Measurements from ENCODE around the gene SLC4A8. TPM values are rescaled to one million over a fixed set of nuclear protein-coding genes. Genes with fewer than 3 reads are reported as not detected.

SLC4A8 gene
- total and polyA plus RNA-seq, 8 donors: 0.29 to 9.7 (median 0.97) TPM

- peaks cover 0 to 78% (median 49%) of the 10 kb centered on the region in 4 donors for H3K36me3 ChIP-seq
- H3K9me3 ChIP-seq: no peaks in the 10 kb centered on the region
- TF ChIP-seq POLR2A (IDR thresholded peaks at IDR 0.05) (no peak), EP300 (IDR thresholded peaks at IDR 0.05) (no peak), POLR2AphosphoS5 (IDR thresholded peaks at IDR 0.05) (no peak), CTCF (IDR thresholded peaks at IDR 0.05) (no peak)
- no peak for DNase-seq
- WGBS, 5 donors: 71 to 94% (median 88%) methylated on average over 2 of the region's 2 CpGs
- H3K27ac ChIP-seq: no peak overlapping the region
- no peaks in the 10 kb centered on the region for H3K4me1 ChIP-seq
- no peak overlapping the region for H3K4me3 ChIP-seq
- H3K27me3 ChIP-seq: no peaks in the 10 kb centered on the region
- intact Hi-C loops (cut with DNase I; ENCODE audit: low total_unique reads): no loop called here
Measured at GRCh38 chr12:51378749-51379148, 45.9 kb upstream of the SLC4A8 start.

- H3K27me3 ChIP-seq: no peaks in the 10 kb centered on the region
- intact Hi-C loops (cut with DNase I; ENCODE audit: low total_unique reads): no loop called here
- DNase-seq: no peak
- 84 to 98% (median 94%) methylated on average over 11 of the region's 11 CpGs for WGBS, 5 donors
- no peak overlapping the region for H3K27ac ChIP-seq
- peaks cover 0 to 77% (median 43%) of the 10 kb centered on the region in 4 donors for H3K36me3 ChIP-seq
- H3K4me1 ChIP-seq: no peaks in the 10 kb centered on the region
- TF ChIP-seq EP300 (IDR thresholded peaks at IDR 0.05) (no peak), POLR2AphosphoS5 (IDR thresholded peaks at IDR 0.05) (no peak)
- H3K9me3 ChIP-seq: no peaks in the 10 kb centered on the region
- no peak overlapping the region for H3K4me3 ChIP-seq
Measured at GRCh38 chr12:51379571-51379970, 45.1 kb upstream of the SLC4A8 start.

GRCh38 chr12:51381226-51382079, 43.2 kb upstream of the SLC4A8 start:
- no peaks in the 10 kb centered on the region for H3K9me3 ChIP-seq

GRCh38 chr12:51382173-51382572, 42.5 kb upstream of the SLC4A8 start:
- no peaks in the 10 kb centered on the region for H3K9me3 ChIP-seq
- intact Hi-C loops (cut with DNase I; ENCODE audit: low total_unique reads): no loop called here
- no peak overlapping the region for H3K4me3 ChIP-seq
- H3K27me3 ChIP-seq: no peaks in the 10 kb centered on the region
- TF ChIP-seq POLR2AphosphoS5 (IDR thresholded peaks at IDR 0.05) (no peak), POLR2A (IDR thresholded peaks at IDR 0.05) (no peak), CTCF (IDR thresholded peaks at IDR 0.05) (no peak), EP300 (IDR thresholded peaks at IDR 0.05) (no peak)
- peaks cover 0 to 9% (median 1%) of the 10 kb centered on the region in 4 donors for H3K4me1 ChIP-seq
- H3K36me3 ChIP-seq: peaks cover 0 to 56% (median 28%) of the 10 kb centered on the region in 4 donors
- 86 to 95% (median 93%) methylated on average over 7 of the region's 7 CpGs for WGBS, 5 donors
- DNase-seq: no peak
- H3K27ac ChIP-seq: no peak overlapping the region

More at GRCh38 chr12:51381226-51382079, 43.2 kb upstream of the SLC4A8 start:
- no peak for TF ChIP-seq CTCF (IDR thresholded peaks at IDR 0.05)
- no peak for TF ChIP-seq EP300 (IDR thresholded peaks at IDR 0.05)
- no peak for TF ChIP-seq POLR2AphosphoS5 (IDR thresholded peaks at IDR 0.05)
- no peak for TF ChIP-seq POLR2A (IDR thresholded peaks at IDR 0.05)
- Histone ChIP-seq H3K36me3 (peaks cover 0 to 63% (median 35%) of the 10 kb centered on the region in 4 donors), H3K4me3 (no peak overlapping the region), H3K4me1 (peaks cover 0 to 3% (median 0%) of the 10 kb centered on the region in 4 donors), H3K27ac (no peak overlapping the region), H3K27me3 (no peaks in the 10 kb centered on the region)
- 43 to 56% (median 48%) methylated on average over 5 of the region's 5 CpGs for WGBS, 5 donors
- intact Hi-C loops (cut with DNase I; ENCODE audit: low total_unique reads): no loop called here
- no peak for DNase-seq
